A673 (cell line): ENCODE data around the gene TRABD2A. TPM values are rescaled to one million over a fixed set of nuclear protein-coding genes. Genes with fewer than 3 reads are reported as not detected.

ENCODE experiments used
- BruUV-seq: library from RNA; stranded (reverse); fragments of 400-500 nt; replicated peaks from 2 replicates; lab custom pipeline; 2021; lab: Mats Ljungman, UMichigan
- CTCF ChIA-PET: fragments of 300-600 bp; sonication (Branson Sonifier 250); formaldehyde crosslinking; loops from one replicate; lab custom pipeline; 2022; ENCODE audit warnings: antibody characterized with exemption; lab: Charles Lee
- POLR2A ChIA-PET: fragments of 300-600 bp; sonication (Branson Sonifier 250); formaldehyde crosslinking; loops from one replicate; lab custom pipeline; 2022; ENCODE audit warnings: antibody characterized with exemption; ENCODE audit not compliant: low non-redundant PET; lab: Charles Lee
- DNase-seq: peaks from one replicate; pipeline ENCODE4 v3.0.0-alpha.2; 2015; ENCODE audit warnings: low spot score
- H3K27ac ChIP-seq: fragments of 200-600 bp; sonication (generic); 2 replicates; pipeline ENCODE4 v1.5.1; 2016; ENCODE audit warnings: mixed run types, low read depth, mild to moderate bottlenecking, mixed read lengths, antibody characterized with exemption, low read length; ENCODE audit not compliant: poor library complexity, severe bottlenecking
- H3K27me3 ChIP-seq: fragments of 200-600 bp; sonication (generic); replicated peaks from 2 replicates; pipeline ENCODE4 v1.6.1; 2017; ENCODE audit warnings: mixed run types, low read depth, mild to moderate bottlenecking, mixed read lengths, antibody characterized with exemption, low read length; ENCODE audit not compliant: insufficient read depth, poor library complexity
- H3K36me3 ChIP-seq: fragments of 200-600 bp; sonication (generic); 2 replicates; pipeline ENCODE4 v1.6.1; 2016; ENCODE audit warnings: mixed run types, mild to moderate bottlenecking, mixed read lengths, antibody characterized with exemption, low read length; ENCODE audit not compliant: insufficient read depth, poor library complexity, severe bottlenecking
- H3K4me1 ChIP-seq: fragments of 200-600 bp; sonication (generic); 2 replicates; pipeline ENCODE4 v1.6.1; 2017; ENCODE audit warnings: mixed run types, mild to moderate bottlenecking, mixed read lengths, antibody characterized with exemption, low read length; ENCODE audit not compliant: insufficient read depth, poor library complexity, severe bottlenecking
- H3K4me3 ChIP-seq: fragments of 200-600 bp; sonication (generic); 2 replicates; pipeline ENCODE4 v1.5.1; 2016; ENCODE audit warnings: low read depth, mixed run types, mild to moderate bottlenecking, mixed read lengths, low read length; ENCODE audit not compliant: poor library complexity, severe bottlenecking
- H3K9me3 ChIP-seq: fragments of 200-600 bp; sonication (generic); 2 replicates; pipeline ENCODE4 v1.6.1; 2016; ENCODE audit warnings: mixed run types, low read depth, mild to moderate bottlenecking, mixed read lengths, antibody characterized with exemption, low read length; ENCODE audit not compliant: poor library complexity, severe bottlenecking
- EZH2 ChIP-seq: fragments of 200-600 bp; sonication (generic); IDR thresholded peaks from 2 replicates; pipeline ENCODE4 v1.6.1; 2017; ENCODE audit warnings: borderline replicate concordance, low read depth, mild to moderate bottlenecking, mixed read lengths, antibody characterized with exemption, low read length; ENCODE audit not compliant: poor library complexity, severe bottlenecking
- intact Hi-C: fragments of 100-400 bp; cut with micrococcal nuclease; formaldehyde crosslinking; loops from one replicate; pipeline ENCODE4 v1.10.0; 2022; ENCODE audit not compliant: unreplicated experiment
- total RNA-seq: library from RNA; stranded (reverse); gene quantifications from 2 replicates; pipeline ENCODE4 v1.2.3, GENCODE V29; 2021
- TF ChIP-seq, protein P1 (sequence below): fragments of 300-800, 200-600 bp; sonication (generic); conservative IDR thresholded peaks from 2 replicates; pipeline ENCODE4 v1.5.1; 2017; ENCODE audit warnings: low read depth, mild to moderate bottlenecking, antibody characterized with exemption, low read length, moderate library complexity, mixed read lengths

The TRABD2A gene
- total RNA-seq, 1 experiment from 2014 or later = 0.67 TPM

DNA sequence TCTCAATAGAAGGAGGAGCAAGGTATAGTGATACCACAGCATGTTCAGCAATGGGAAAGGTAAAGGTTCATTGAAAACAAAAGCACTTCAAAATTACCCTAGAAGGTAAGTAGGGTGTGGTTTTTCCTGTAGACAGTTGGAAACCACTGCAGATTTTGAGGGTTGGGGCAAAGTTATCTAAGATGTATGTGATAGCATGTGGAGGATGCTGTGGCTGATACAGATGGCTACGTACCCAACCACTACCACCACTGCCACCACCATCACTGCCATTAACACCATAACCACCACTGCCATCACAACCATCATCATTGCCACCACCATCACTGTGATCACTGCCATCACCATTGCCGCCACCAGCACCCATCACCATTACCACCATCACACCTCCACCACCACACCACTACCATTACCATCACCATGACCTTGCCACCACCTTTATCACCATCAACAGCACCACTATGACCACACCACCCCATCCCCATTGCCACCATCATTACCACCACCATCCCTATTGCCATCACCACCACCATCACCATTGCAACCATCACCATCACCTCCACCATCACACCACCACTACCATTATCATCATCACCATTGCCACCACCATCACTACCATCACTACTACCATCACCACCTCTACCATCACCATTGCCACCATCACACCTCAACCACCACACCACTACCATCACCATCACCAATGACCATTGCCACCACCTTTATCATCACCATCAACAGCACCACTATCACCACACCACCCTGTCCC is 28.2 kb upstream of the TRABD2A start:
- H3K9me3 ChIP-seq = no peaks in the 10 kb centered on the region
- H3K27me3 ChIP-seq = no peaks in the 10 kb centered on the region
- H3K36me3 ChIP-seq = peaks cover 9% of the 10 kb centered on the region
- intact Hi-C loops = no loop called here
- no TSS peak for BruUV-seq
- POLR2A ChIA-PET = no interaction called here
- CTCF ChIA-PET = no interaction called here
- H3K27ac ChIP-seq = no peak overlapping the region
- H3K4me1 ChIP-seq = peaks cover 13% of the 10 kb centered on the region
- no peak for DNase-seq
- TF ChIP-seq EZH2 = no peak
- TF ChIP-seq, protein P1, sequence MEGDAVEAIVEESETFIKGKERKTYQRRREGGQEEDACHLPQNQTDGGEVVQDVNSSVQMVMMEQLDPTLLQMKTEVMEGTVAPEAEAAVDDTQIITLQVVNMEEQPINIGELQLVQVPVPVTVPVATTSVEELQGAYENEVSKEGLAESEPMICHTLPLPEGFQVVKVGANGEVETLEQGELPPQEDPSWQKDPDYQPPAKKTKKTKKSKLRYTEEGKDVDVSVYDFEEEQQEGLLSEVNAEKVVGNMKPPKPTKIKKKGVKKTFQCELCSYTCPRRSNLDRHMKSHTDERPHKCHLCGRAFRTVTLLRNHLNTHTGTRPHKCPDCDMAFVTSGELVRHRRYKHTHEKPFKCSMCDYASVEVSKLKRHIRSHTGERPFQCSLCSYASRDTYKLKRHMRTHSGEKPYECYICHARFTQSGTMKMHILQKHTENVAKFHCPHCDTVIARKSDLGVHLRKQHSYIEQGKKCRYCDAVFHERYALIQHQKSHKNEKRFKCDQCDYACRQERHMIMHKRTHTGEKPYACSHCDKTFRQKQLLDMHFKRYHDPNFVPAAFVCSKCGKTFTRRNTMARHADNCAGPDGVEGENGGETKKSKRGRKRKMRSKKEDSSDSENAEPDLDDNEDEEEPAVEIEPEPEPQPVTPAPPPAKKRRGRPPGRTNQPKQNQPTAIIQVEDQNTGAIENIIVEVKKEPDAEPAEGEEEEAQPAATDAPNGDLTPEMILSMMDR = no peak
- no peak overlapping the region for H3K4me3 ChIP-seq

DNA sequence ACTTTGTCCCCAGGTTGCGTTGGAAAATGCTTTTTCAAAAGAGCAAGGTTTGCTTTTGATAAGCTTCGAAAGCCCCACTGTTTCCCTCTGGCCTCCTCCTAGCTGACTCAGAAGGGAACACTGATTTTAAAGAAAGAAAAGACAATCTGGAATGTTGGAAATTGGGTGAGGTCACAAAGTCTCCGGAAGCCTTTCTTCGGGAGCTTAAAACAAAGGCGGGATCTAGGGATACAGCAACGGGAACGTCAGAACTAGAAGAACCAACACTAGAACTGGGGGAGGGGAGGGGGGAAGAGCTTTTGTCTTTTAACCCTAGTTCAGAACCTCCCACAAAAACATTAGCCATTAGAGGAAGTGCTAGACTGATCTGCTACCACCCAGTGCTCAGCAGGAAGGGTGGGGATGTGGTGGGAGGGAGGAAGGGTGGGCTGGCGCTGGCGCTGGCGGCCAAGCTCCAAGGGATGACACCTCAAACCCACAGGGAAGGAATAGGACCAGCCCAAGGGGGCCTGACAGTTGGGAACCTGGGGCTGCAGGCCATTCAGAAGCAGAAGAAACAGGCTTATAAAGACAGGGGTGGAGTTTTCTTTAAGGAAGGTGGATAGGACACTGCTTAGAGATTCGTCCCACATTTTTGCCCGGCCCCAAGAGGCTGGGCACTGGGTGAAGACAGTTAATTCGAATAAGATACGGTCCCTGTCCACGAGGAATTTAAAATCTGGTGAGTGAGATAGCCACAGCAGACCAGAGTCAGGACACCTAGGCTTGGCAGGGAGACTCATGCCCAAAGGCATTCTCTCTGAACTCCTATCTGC is 26.2 kb upstream of the TRABD2A start:
- intact Hi-C loops = no loop called here
- no TSS peak for BruUV-seq

DNA sequence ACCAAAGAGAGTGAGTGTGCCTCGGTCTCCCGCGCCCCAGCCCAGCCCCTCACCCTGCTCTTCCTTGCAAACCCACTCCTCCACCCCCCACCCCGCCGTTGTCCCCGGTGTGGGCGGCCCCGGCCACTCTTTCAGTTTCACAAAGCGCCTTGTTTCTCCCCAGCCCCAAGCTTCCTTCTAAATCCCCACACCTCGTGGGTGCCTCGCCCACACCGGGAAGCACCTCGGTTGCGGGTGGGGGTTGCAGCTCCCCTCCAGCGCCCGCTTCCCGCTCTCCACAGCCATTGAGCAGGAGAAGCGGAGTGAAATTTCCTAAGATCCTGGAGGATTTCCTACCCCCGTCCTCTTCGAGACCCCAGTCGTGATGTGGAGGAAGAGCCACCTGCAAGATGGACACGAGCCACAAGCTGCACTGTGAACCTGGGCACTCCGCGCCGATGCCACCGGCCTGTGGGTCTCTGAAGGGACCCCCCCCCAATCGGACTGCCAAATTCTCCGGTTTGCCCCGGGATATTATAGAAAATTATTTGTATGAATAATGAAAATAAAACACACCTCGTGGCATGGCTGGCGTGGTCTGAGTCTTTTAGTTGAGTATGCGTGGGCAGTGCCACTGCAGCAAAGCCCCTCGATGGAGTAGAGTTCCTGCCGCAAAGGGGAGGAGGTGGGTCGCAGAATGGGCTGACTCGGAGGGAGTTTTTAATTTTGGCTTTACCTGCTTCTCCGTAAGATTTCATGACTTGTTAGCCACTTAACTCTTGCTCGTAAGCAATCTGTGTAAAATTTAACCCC is 25.4 kb upstream of the TRABD2A start:
- H3K4me1 ChIP-seq = peaks cover 13% of the 10 kb centered on the region
- intact Hi-C loops = no loop called here
- ChIA-PET POLR2A (interaction anchor here (0.6 to 1.4 kb wide), 4 partner anchors 9 to 20 kb away, joined by 3 to 7 read pairs (median 5); no protein-coding TSS in a partner anchor), CTCF (interaction anchor here (0.6 to 0.7 kb wide), 3 partner anchors 19 to 70 kb away, joined by 4 to 14 read pairs (median 11); no protein-coding TSS in a partner anchor)
- BruUV-seq = TSS peak; percentile 98
- H3K4me3 ChIP-seq = peak overlapping the region; percentile 96
- H3K36me3 ChIP-seq = peaks cover 9% of the 10 kb centered on the region
- TF ChIP-seq, protein P1 = no peak
- TF ChIP-seq EZH2 = no peak
- H3K27me3 ChIP-seq = no peaks in the 10 kb centered on the region
- peak; percentile 32 for DNase-seq
- H3K9me3 ChIP-seq = no peaks in the 10 kb centered on the region
- H3K27ac ChIP-seq = peak overlapping the region; percentile 96

More for the DNA sequence above, 26.2 kb upstream of the TRABD2A start:
- Histone ChIP-seq H3K4me3 (peak overlapping the region; percentile 96), H3K36me3 (peaks cover 9% of the 10 kb centered on the region), H3K27me3 (no peaks in the 10 kb centered on the region), H3K27ac (peak overlapping the region; percentile 96), H3K9me3 (no peaks in the 10 kb centered on the region), H3K4me1 (peaks cover 13% of the 10 kb centered on the region)
- no peak for TF ChIP-seq EZH2
- POLR2A ChIA-PET = interaction anchor here (0.7 kb wide), 1 partner anchor 12 kb away, joined by 7 read pairs; no protein-coding TSS in a partner anchor
- CTCF ChIA-PET = interaction anchor here (0.6 to 0.7 kb wide), 3 partner anchors 18 to 69 kb away, joined by 4 to 14 read pairs (median 11); no protein-coding TSS in a partner anchor
- DNase-seq = peak; percentile 80
